A673 (cell line): ENCODE data around the gene IER3.

ENCODE experiments used
- CTCF ChIP-seq: fragments of 300-800, 200-600 bp; sonication (generic); conservative IDR thresholded peaks from 2 replicates; pipeline ENCODE4 v1.5.1; 2017; ENCODE audit warnings: low read depth, mild to moderate bottlenecking, antibody characterized with exemption, low read length, moderate library complexity, mixed read lengths
- EZH2 ChIP-seq: fragments of 200-600 bp; sonication (generic); IDR thresholded peaks from 2 replicates; pipeline ENCODE4 v1.6.1; 2017; ENCODE audit warnings: borderline replicate concordance, low read depth, mild to moderate bottlenecking, mixed read lengths, antibody characterized with exemption, low read length; ENCODE audit not compliant: poor library complexity, severe bottlenecking

- no peak for TF ChIP-seq CTCF
- no peak for TF ChIP-seq EZH2
Measured at GRCh38 chr6:30732237-30732943, 12.0 kb downstream of the IER3 start.
